B cell (primary cell): ENCODE data around the gene LSS. TPM values are rescaled to one million over a fixed set of nuclear protein-coding genes. Genes with fewer than 3 reads are reported as not detected.

ENCODE experiments used
- ATAC-seq: fragments of 200-7000 bp; cut with Tn5 transposase; one replicate; pipeline ENCODE4 v1.10.0; 2021; ENCODE audit warnings: low read depth, mild to moderate bottlenecking, moderate number of reproducible peaks, moderate library complexity
- CTCF ChIA-PET: fragments of 350-600 bp; sonication (Branson Sonifier 250); formaldehyde crosslinking; loops from one replicate; lab custom pipeline; 2021; ENCODE audit warnings: antibody characterized with exemption, inconsistent platforms; lab: Charles Lee
- POLR2A ChIA-PET: fragments of 350-600 bp; sonication (Branson Sonifier 250); formaldehyde crosslinking; loops from one replicate; lab custom pipeline; 2021; ENCODE audit warnings: antibody characterized with exemption; lab: Charles Lee
- DNase-seq: peaks from one replicate; pipeline ENCODE4 v3.0.0; 2013
- H2AFZ ChIP-seq: 2 replicates; pipeline ENCODE4 v1.6.1; 2012; ENCODE audit warnings: mild to moderate bottlenecking, low read depth, low read length; ENCODE audit not compliant: insufficient read depth, poor library complexity, severe bottlenecking
- H3K27ac ChIP-seq, 2 donors: 1 replicate in 1 of 2; 2 replicates in 1 of 2; pipeline ENCODE4 v1.5.1; 2012 to 2013; ENCODE audit warnings: low read length in 2 of 2, mild to moderate bottlenecking in 2 of 2, moderate library complexity in 1 of 2
- H3K27me3 ChIP-seq, 4 experiments: fragments of 200-600 bp in 1 of 4; sonication (generic) in 1 of 4; replicated peaks in 1 of 4; 1 replicate in 2 of 4; 2 replicates in 2 of 4; pipeline versions ENCODE4 v1.6.1 to v1.7.0; 2013 to 2016; ENCODE audit warnings: low read length in 3 of 4, mild to moderate bottlenecking in 2 of 4, mixed read lengths in 1 of 4, moderate library complexity in 1 of 4; ENCODE audit not compliant: insufficient read depth in 4 of 4, control insufficient read depth in 3 of 4; ENCODE audit errors: control extremely low read depth in 1 of 4
- H3K36me3 ChIP-seq, 2 experiments: replicated peaks in 1 of 2; 1 replicate in 1 of 2; 2 replicates in 1 of 2; pipeline versions ENCODE4 v1.6.1 to v1.7.1; 2013; ENCODE audit warnings: low read length in 1 of 2; ENCODE audit not compliant: insufficient read depth in 2 of 2, control insufficient read depth in 1 of 2; ENCODE audit errors: control extremely low read depth in 1 of 2, extremely low read depth in 1 of 2
- H3K4me1 ChIP-seq, 2 donors: fragments of 200-600 bp in 1 of 2; sonication (generic) in 1 of 2; 1 replicate in 1 of 2; 2 replicates in 1 of 2; pipeline versions ENCODE4 v1.5.1 to v1.6.1; 2013 to 2017; ENCODE audit warnings: low read length in 2 of 2; ENCODE audit not compliant: control insufficient read depth in 2 of 2, insufficient read depth in 2 of 2
- H3K4me2 ChIP-seq: replicated peaks from 2 replicates; pipeline ENCODE3; 2012; ENCODE audit warnings: mild to moderate bottlenecking, low read depth, low read length; ENCODE audit not compliant: poor library complexity, severe bottlenecking
- H3K4me3 ChIP-seq, 5 experiments: fragments of 200-600 bp in 1 of 5; sonication (generic) in 1 of 5; 1 replicate in 3 of 5; 2 replicates in 2 of 5; pipeline versions ENCODE4 v1.5.1 to v1.7.0; 2011 to 2016; ENCODE audit warnings: low read length in 4 of 5, mild to moderate bottlenecking in 4 of 5, low read depth in 2 of 5, control low read depth in 1 of 5, moderate library complexity in 1 of 5; ENCODE audit not compliant: insufficient read depth in 1 of 5; ENCODE audit errors: control extremely low read depth in 1 of 5, extremely low read depth in 1 of 5
- H3K79me2 ChIP-seq: fragments of 200-600 bp; sonication (generic); one replicate; pipeline ENCODE4 v1.6.0; 2016; ENCODE audit warnings: low read length; ENCODE audit not compliant: control insufficient read depth, insufficient read depth
- H3K9ac ChIP-seq: fragments of 200-600 bp; sonication (generic); 2 replicates; pipeline ENCODE4 v1.6.1; 2017; ENCODE audit warnings: mild to moderate bottlenecking, low read length, moderate library complexity
- H3K9me3 ChIP-seq, 3 donors: one replicate each; pipeline versions ENCODE4 v1.6.1 to v1.7.1; 2013; ENCODE audit warnings: low read length in 2 of 3; ENCODE audit not compliant: control insufficient read depth in 2 of 3, insufficient read depth in 1 of 3; ENCODE audit errors: control extremely low read depth in 1 of 3
- H4K20me1 ChIP-seq: 2 replicates; pipeline ENCODE4 v1.6.0; 2012; ENCODE audit warnings: mild to moderate bottlenecking, low read length; ENCODE audit not compliant: insufficient read depth, control insufficient read depth, poor library complexity, severe bottlenecking
- H3K27ac Mint-ChIP-seq: one replicate; pipeline ENCODE4 v1.8.0; 2021; ENCODE audit warnings: mixed read lengths
- H3K27me3 Mint-ChIP-seq: one replicate; pipeline ENCODE4 v1.8.0; 2021; ENCODE audit warnings: mixed read lengths
- H3K4me1 Mint-ChIP-seq: one replicate; pipeline ENCODE4 v1.8.0; 2021; ENCODE audit warnings: mixed read lengths
- H3K4me3 Mint-ChIP-seq: one replicate; pipeline ENCODE4 v1.8.0; 2021; ENCODE audit warnings: mixed read lengths
- H3K9me3 Mint-ChIP-seq: one replicate; pipeline ENCODE4 v1.8.0; 2022; ENCODE audit warnings: mixed read lengths; ENCODE audit not compliant: insufficient read depth
- EZH2 ChIP-seq: IDR thresholded peaks from 2 replicates; pipeline ENCODE4 v1.6.1; 2012; ENCODE audit warnings: borderline replicate concordance, low read depth, mild to moderate bottlenecking, moderate library complexity, low read length; ENCODE audit not compliant: insufficient read depth, poor library complexity, severe bottlenecking
- WGBS: methylation state at CpG from one replicate; pipeline ENCODE4 v1.1.5; 2013; ENCODE audit warnings: missing lambda C conversion rate; ENCODE audit not compliant: insufficient coverage; 5-methylcytosine and 5-hydroxymethylcytosine counted together
- intact Hi-C: fragments of 100-400 bp; cut with micrococcal nuclease; formaldehyde crosslinking; loops from one replicate; pipeline ENCODE4 v1.10.0; 2022
- polyA minus RNA-seq: library from RNA; depleted of rRNA, polyadenylated mRNA; stranded (reverse); fragments of >200 nt; gene quantifications from 2 replicates; pipeline ENCODE4 v1.2.3, GENCODE V29; 2012
- polyA plus RNA-seq: library from polyadenylated mRNA; depleted of rRNA; stranded (reverse); fragments of >200 nt; gene quantifications from 2 replicates; pipeline ENCODE4 v1.2.3, GENCODE V29; 2012
- total RNA-seq, 2 donors: library from RNA; stranded (reverse); fragments of 120-200 nt in 1 of 2; gene quantifications; 1 replicate in 1 of 2; 2 replicates in 1 of 2; pipeline versions ENCODE4 v1.2.3 to v1.2.4, GENCODE V29; 2013 to 2022
- TF ChIP-seq, protein P1 (sequence below): fragments of 200-600 bp; IDR thresholded peaks from one replicate; pipeline ENCODE4 v1.8.0; 2022; ENCODE audit warnings: antibody characterized with exemption, mild to moderate bottlenecking

The LSS gene
- total RNA-seq (58.1 and 68.0 TPM in 2 replicates), polyA plus RNA-seq (28.8 and 30.2 TPM in 2 replicates), polyA minus RNA-seq (34.5 and 36.2 TPM in 2 replicates)
- total RNA-seq (2013), result 16.0 TPM

DNA sequence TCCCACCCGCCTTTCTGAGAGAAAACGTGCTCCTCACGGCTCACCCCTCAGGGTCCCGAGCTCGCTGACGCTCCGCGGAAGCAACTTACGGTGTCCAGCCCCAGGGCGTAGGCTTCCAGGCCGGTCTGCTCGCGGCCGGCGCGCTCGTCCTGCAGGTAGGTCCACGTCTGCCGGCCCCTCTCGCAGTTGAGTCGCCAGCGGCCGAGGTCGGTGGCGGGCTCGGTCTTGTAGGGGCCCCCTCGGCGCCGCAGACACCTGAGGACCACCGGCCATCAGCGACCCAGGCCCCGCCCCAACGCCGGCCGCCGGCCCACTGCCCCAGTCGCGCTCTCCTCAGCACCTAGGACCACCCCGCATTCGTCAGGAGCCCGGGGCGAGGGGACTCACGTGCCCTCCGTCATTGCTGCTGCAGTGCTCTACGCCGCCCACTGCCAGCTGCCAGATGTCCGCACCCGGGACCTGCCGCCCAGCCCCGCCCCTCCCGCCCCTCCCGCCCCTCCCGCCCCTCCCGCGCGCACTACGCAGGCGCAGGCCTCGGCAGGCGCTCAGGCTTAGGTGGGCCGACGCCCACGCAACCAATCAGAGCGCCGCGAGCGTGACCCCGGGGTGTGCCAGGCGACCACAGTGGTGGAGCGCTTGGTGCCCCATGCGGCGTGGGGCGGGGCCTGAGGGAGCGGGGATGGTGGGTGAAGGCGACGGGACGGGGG, at the start of gene LSS:
Gene LSS (minus strand): TSS at position 430 of the 707 bp plus-strand sequence. CDS start 29 bp downstream, at position 401.
- Histone ChIP-seq H3K4me3 (peak within 1 kb of the TSS; percentile 13 to 92 (median 87)), H3K9me3 (no peaks in the 10 kb centered on the region), H3K9ac (peak within 1 kb of the TSS; percentile 96), H3K36me3 (no peaks in the 10 kb centered on the region), H3K4me2 (peak within 1 kb of the TSS; percentile 99), H3K27me3 (no peaks in the 10 kb centered on the region), H4K20me1 (peaks cover 10% of the 10 kb centered on the region), H3K79me2 (peaks cover 20% of the 10 kb centered on the region), H2AFZ (peak within 1 kb of the TSS; percentile 95), H3K27ac (peak within 1 kb of the TSS; percentile 71 to 91), H3K4me1 (peaks cover 21 to 22% of the 10 kb centered on the region in 2 donors)
- intact Hi-C loops, result loop anchor here (1.0 to 2.0 kb wide), 5 partner anchors 26 to 230 kb away; partner anchors contain the start of genes DIP2A, PCNT, SPATC1L and YBEY
- peak; percentile 94 for ATAC-seq
- ChIA-PET CTCF (interaction anchor here (1.2 to 1.4 kb wide), 4 partner anchors 57 to 86 kb away, joined by 3 to 4 read pairs (median 3); partner anchors contain the start of genes MCM3AP and YBEY), POLR2A (interaction anchor here (0.7 kb wide), 2 partner anchors 22 to 25 kb away, joined by 5 read pairs; no protein-coding TSS in a partner anchor)
- peak within 1 kb of the TSS; percentile 90 for H3K4me3 Mint-ChIP-seq
- no peaks in the 10 kb centered on the region for H3K9me3 Mint-ChIP-seq
- TF ChIP-seq, protein P1, sequence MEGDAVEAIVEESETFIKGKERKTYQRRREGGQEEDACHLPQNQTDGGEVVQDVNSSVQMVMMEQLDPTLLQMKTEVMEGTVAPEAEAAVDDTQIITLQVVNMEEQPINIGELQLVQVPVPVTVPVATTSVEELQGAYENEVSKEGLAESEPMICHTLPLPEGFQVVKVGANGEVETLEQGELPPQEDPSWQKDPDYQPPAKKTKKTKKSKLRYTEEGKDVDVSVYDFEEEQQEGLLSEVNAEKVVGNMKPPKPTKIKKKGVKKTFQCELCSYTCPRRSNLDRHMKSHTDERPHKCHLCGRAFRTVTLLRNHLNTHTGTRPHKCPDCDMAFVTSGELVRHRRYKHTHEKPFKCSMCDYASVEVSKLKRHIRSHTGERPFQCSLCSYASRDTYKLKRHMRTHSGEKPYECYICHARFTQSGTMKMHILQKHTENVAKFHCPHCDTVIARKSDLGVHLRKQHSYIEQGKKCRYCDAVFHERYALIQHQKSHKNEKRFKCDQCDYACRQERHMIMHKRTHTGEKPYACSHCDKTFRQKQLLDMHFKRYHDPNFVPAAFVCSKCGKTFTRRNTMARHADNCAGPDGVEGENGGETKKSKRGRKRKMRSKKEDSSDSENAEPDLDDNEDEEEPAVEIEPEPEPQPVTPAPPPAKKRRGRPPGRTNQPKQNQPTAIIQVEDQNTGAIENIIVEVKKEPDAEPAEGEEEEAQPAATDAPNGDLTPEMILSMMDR, result no peak
- no peak for TF ChIP-seq EZH2
- no peaks in the 10 kb centered on the region for H3K27me3 Mint-ChIP-seq
- DNase-seq, result peak; percentile 99
- peaks cover 35% of the 10 kb centered on the region for H3K4me1 Mint-ChIP-seq
- WGBS, result under 1% methylated on average over 57 of the region's 77 CpGs
- H3K27ac Mint-ChIP-seq, result peak within 1 kb of the TSS; percentile 91

DNA sequence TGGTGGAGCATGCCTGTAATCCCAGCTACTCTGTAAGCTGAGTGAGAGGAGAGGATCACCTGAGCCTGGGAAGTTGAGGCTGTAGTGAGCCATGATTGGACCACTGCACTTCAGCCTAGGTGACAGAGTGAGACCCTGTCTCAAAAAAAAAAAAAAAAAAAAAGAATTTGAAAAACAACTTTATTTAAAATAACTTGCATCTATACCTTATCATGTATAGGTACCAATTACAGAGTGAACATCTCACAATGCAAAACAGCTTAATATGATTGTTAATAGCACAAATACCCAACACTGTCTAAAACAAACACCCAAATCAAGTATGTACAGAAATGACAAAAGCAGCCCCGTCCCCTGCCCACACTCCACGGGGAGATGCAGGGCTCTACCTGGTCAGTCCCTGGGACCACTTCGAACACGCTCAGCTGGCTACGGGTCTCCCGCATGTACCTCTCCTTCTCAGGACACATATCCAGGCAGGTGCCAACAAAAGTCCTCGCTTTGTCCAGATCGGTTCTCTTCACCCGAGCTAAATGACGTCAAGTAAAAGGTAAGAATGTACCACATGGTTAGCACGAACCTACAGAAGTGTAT, 46.3 kb upstream of the LSS start:
- WGBS, result 100% methylated on average over 6 of the region's 11 CpGs
- Histone ChIP-seq H3K27me3 (no peaks in the 10 kb centered on the region), H3K79me2 (peaks cover 14% of the 10 kb centered on the region), H4K20me1 (peaks cover 20% of the 10 kb centered on the region), H3K4me3 (no peak overlapping the region), H3K27ac (no peak overlapping the region), H3K4me2 (no peak overlapping the region), H3K9ac (no peak overlapping the region), H2AFZ (no peak overlapping the region), H3K36me3 (peaks cover 25 to 84% of the 10 kb centered on the region in 2 experiments), H3K9me3 (no peaks in the 10 kb centered on the region), H3K4me1 (no peaks in the 10 kb centered on the region)
- Mint-ChIP-seq H3K27me3 (no peaks in the 10 kb centered on the region), H3K4me1 (no peaks in the 10 kb centered on the region), H3K9me3 (no peaks in the 10 kb centered on the region), H3K27ac (no peak overlapping the region), H3K4me3 (no peak overlapping the region)
- ATAC-seq (no peak), DNase-seq (no peak)
- intact Hi-C loops, result no loop called here
- ChIA-PET POLR2A (no interaction called here), CTCF (no interaction called here)
- TF ChIP-seq EZH2, result no peak
- TF ChIP-seq, protein P1, result no peak
